Measurements from ENCODE around the gene KTN1.
A peak's percentile ranks its signal among the peaks of the same experiment; 100 is the strongest.

The KTN1 gene

GRCh38 chr14:55713486-55713885 is 133.5 kb downstream of the KTN1 start:
- DNase-seq (ENCODE audit: low spot score) = no peak

GRCh38 chr14:55715889-55716288 is 135.9 kb downstream of the KTN1 start:
- peak; percentile 6 for DNase-seq (ENCODE audit: low spot score)

- DNase-seq (ENCODE audit: low spot score) = no peak
Observed at GRCh38 chr14:55717621-55718020, 137.6 kb downstream of the KTN1 start.

DNA sequence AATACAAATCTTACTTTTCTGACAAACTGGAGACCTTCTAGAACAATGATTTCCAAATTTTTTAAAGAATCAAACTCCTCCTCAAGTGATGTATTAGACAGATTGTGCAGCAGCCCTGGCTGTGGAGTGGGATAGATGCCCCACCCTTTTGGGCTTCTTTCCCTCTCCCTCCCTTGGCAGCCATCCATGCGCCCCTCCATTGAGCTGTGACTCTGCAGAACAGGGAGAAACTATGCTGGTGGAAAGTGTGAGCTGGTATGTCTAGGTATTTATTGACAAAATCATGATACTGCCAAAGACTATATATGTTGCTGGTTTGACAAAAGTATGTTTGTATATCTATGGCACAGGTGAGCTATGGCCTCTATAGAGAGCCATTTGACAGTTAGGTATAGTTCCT is 138.5 kb downstream of the KTN1 start:
- no peak for DNase-seq (ENCODE audit: low spot score)

- no peak for DNase-seq (ENCODE audit: low spot score)
Observed at GRCh38 chr14:55720796-55721195, 140.8 kb downstream of the KTN1 start.

DNA sequence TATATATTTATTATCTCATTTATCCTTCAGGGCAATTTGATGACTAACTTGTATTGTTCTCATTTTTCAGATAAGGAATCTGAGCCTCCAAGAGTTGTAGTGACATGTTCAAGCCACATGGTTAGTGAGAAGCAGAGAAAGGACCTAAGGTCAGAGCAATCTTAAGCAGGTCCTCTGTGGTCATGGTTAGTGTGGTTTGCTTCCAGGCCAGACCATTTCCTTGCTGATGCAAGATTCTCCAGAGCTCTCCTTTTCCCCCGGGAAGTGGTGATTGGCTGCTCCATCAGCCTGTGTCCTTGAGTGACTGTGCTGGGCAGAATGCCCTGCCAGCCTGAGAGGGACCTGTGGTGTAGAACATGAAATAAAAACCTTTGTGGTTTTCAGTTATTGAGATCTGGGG is 141.3 kb downstream of the KTN1 start:
- no peak for DNase-seq (ENCODE audit: low spot score)

DNA sequence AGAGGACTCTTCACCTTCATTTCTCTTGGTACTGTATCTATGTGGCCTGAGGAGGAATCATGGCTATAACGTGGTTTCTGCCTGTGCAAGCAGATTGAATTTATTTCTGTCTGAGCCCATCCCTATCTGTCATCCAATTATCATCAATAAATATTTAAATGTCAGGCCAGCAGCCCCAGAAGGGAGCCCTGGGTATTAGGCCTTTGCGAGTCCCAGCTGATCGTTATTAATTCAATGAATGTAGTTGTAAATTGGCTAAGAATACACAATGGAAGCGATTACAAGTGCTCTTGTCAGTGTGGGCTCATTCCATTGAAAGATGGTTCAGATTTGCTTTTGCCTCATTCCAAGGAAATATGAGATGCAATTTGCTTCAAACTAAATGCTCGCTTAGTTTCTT is 142.0 kb downstream of the KTN1 start:
- DNase-seq (ENCODE audit: low spot score) = no peak

GRCh38 chr14:55724736-55725135 is 144.7 kb downstream of the KTN1 start:
- DNase-seq (ENCODE audit: low spot score) = no peak

- no peak for DNase-seq (ENCODE audit: low spot score)
Observed at GRCh38 chr14:55730592-55731310, 150.7 kb downstream of the KTN1 start.

GRCh38 chr14:55731311-55731872 is 151.4 kb downstream of the KTN1 start:
- DNase-seq (ENCODE audit: low spot score) = no peak

GRCh38 chr14:55731881-55732498 is 152.0 kb downstream of the KTN1 start:
- peak; percentile 42 for DNase-seq (ENCODE audit: low spot score)

DNA sequence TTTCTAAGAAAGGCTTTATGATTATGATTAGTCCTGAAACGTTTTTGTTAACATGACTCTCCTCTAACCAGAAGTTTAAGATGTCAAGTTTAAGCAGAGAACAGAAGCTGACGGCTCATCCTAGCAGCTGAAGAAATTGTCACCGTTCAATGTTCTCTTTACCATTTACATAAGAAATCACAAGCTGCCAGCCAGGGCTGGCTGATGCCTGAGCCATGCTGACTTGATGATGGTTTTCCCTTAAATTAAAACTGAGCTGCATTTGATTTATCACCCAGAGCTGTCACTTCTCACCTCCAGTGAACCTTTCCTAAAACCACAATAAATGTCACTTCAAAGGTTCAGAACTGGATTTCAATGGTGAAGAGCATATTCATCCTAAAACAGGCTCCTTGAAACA is 153.6 kb downstream of the KTN1 start:
- no peak for DNase-seq (ENCODE audit: low spot score)
